COLO668 (cell line): Measurements from ENCODE around the gene C14orf119.

Experiments used
- DNase-seq: peaks from one replicate; lab custom pipeline; 2025; ENCODE audit not compliant: unreplicated experiment; lab: John Stamatoyannopoulos, UW

Gene C14orf119, protein sequence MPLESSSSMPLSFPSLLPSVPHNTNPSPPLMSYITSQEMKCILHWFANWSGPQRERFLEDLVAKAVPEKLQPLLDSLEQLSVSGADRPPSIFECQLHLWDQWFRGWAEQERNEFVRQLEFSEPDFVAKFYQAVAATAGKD

DNA sequence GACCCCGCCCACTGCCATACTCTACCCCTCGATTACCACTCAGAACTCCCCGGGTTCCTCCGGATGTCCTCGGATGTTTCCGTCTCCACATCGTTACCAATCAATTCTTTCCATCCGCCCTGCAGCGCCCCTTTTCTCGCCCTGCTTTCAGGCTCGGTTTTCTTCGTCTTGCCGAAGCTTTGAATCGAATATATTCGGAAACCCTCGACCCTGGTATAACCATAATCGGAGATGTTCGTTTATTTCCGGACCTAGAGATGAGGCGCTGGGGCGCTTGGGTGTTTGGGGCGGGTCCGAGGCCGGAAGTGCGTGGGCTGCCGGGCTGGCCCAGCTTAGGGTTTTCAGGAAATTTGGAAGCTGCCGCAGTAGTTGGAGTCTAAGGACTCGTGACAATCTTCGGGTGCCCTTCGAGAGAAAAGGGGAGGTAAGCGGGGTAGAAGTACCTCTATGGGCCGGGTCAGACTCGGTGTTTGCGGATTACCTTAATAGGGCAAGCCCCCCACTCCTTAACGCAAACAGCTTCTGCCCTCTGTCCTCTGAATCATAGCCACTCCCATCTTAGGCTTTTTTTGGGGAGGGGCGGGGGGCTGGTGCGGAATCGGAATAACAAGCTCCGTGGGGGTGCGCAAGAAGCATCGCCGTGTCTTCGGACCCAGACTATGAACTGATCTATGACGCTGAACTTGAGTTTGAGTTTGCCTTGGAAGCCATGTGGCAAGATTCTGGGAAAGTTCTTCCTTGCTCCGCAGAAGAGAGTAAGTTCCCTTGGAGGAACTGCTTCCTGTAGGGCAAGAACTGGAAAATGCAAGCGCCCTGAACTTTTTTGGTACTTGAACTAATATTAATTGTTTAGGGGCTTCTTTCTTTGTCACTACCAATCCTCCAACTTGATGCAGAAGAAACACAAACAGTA, at the start of gene C14orf119:
TSS of gene C14orf119 (plus strand) at position 310 of the 913 bp plus-strand sequence. CDS start 2,154 bp downstream, outside the sequence.
- DNase-seq: no peak

DNA sequence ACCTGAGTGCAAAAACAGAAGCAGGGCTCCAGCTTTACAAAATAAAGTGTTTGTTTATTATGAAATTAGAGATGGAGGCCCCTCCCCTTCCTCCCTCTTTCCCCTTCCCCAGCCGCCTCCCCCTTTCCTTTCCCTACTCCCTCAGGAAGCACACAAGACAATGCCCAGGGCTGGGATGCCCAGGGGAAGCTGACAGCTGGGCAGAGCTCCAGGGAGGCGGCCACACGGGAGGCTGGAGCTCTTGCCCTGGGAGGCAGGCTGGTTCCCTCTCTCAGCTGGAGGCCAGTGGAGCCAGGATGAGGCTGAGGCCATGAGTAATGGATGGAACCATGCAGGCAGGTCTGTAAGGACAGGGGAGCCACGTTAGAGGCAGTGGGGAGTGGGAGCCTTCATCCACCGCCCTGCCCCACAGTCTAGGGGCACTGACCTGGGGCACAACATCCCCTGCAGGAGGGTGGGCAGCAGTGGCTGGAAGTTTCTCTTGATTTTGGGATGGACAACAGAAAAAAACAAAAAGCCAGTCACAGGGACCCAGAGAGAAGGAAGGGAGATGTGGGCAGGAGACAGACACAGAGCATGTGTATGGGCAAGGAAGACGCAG, 48.2 kb upstream of the C14orf119 start:
- DNase-seq: no peak

DNA sequence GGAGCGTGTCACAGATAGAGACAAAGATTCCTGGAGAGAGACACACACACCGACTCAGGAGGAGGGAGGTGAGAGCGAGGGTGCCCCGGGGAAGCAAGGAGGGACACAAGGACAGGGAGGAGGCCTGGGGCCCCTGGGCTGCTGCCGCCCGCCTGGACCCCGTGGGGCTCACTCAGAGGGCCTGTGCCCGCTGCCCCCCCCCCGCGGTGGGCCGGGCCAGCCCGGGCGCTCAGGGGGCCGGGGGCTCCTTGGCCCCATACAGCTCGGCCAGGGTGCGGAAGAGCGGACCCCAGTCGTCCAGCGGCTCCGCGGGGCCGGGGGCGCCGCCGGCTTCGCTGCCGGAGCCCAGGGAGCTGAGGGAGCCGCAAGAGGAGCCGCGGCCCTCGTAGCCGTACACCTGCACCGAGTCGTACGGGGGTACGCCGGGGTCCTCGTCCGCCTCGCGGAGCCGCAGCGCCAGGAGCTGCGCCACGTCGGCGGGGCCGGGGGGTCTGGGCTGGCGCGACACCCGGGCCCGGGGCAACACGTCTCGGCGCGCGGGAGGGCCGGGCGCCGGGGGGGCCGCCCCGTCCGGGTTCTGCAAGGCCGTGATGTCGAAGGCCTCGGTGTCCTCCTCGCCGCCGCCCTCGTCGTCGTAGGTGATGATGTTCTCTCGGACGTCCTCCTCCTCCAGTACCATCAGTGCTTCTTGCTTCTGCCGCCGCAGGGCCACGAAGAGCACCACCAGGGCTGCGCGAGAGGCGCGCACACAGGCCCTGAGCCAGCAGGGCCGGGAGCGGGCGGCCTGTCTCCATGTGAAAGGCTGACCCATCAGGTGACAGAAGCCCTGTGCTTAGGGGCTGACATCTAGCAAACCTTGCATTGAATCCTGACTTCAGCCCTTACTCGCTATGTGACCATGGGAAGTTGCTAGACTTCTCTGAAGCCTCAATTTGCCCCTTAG, 47.3 kb upstream of the C14orf119 start:
- DNase-seq: no peak

DNA sequence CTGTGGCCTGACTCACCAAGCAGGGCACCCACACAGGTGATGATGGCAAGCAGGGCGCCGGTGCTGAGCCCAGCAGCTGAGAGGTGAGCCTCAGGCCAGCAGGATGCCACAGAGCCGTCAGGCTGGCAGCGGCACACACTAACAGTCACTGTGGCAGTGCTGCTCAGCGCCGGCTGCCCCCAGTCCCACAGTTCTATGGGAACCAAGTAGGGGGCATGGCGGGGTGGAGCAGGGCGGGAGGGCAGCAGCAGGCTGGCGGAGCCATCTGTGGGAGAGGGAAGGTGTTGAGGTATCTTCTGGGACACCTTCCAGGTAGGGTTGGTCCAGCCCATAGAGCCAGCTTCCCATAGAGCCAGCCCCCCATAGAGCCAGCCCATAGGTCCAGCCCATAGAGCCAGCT, 46.3 kb upstream of the C14orf119 start:
- no peak for DNase-seq

DNA sequence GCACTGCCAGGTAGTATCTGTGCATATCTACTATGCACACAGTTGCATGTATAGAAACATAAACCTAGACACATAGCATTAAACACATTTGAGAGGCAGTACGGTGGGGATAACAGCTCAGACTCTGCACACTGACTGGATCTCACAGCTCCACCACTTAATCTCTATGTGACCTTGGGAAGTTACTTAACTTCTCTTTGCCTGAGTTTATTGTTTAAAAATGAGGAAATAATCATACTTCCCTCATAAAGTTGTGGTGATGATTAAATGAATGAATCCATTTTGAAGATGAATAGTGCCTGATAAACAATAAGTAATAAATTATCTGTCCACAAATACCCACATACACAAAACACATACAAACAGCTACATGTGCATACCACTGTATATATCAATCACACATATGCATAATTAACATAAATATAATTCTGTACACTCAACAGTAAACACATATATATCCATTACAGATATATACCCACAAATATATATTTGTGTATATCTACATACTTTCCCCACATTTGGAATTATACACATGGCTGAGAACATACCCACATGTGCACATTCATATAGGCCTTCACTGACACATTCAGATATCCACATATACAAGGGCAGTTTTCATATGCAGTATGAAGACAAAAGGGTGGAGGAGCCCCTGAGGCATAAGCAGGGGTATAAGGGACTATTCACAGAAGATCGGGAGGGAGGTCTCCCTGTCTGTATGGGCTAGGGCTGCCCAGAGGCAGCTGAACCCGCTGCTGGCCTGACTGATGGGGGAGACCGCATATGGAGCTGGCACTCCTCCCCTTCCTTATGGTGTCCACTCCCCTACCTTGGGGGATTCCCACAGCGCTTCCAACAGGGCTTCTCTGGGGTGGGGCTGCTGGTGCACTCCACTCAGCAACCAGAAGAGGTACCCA, 43.9 kb upstream of the C14orf119 start:
- DNase-seq: no peak

DNA sequence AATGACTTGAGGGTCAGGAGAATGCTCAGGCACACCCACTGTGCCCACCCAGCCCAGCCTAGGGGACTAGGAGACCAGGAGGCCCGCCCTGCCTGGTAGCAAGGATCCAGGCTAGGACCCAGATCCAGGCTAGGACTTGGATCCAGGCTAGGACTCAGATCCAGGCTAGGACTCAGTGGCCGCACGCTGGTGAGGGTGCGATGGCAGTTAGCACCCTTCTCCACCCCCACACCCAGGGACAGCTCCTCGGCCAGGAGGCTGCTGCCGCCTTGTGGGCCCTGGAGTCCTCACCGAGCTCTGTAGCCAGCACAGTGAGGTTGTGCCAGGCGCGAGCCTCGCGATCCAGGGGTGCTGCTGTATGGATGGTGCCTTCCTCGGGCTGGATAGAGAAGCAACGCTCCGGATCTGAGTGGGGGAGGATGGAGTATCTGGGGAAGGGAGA, 43.1 kb upstream of the C14orf119 start:
- DNase-seq: no peak

DNA sequence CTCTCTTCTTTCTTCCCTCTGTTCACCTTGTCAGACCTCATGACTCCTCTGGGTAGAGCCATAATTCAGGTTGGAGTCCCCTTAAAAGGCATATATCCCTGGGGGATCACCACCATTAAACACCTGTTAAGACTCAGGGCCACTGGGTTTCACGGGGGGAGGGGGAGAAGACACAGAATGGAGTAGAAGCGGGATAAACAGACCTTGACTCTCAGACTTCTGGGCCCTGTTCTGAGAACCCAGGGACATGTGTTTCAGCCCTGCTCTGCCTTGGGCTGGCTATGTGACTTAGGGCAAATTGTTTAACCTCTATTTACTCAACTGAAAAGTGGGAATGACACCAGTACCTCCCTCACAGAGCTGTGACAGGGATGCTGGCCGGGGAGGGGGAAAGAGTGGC, 42.6 kb upstream of the C14orf119 start:
- DNase-seq: no peak

DNA sequence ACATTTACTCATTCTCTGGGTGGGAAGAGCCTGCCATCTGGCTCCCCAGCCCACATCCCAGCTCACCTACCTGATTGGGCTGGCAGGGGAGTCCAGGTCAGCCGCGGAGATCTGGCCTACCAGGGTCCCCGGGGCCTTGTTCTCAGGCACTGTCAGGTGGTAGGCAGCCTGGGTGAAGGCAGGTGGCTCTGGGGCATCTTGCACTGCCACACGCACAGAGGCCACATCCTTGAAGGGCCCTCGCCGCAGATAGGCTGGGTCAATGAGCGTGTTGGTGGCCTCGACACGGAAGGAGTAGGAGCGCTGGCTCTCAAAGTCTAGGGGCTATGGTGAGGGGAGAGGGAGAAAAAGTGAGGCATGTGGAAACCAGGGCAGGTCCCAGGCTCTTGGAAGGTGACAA, 41.9 kb upstream of the C14orf119 start:
- DNase-seq: no peak

DNA sequence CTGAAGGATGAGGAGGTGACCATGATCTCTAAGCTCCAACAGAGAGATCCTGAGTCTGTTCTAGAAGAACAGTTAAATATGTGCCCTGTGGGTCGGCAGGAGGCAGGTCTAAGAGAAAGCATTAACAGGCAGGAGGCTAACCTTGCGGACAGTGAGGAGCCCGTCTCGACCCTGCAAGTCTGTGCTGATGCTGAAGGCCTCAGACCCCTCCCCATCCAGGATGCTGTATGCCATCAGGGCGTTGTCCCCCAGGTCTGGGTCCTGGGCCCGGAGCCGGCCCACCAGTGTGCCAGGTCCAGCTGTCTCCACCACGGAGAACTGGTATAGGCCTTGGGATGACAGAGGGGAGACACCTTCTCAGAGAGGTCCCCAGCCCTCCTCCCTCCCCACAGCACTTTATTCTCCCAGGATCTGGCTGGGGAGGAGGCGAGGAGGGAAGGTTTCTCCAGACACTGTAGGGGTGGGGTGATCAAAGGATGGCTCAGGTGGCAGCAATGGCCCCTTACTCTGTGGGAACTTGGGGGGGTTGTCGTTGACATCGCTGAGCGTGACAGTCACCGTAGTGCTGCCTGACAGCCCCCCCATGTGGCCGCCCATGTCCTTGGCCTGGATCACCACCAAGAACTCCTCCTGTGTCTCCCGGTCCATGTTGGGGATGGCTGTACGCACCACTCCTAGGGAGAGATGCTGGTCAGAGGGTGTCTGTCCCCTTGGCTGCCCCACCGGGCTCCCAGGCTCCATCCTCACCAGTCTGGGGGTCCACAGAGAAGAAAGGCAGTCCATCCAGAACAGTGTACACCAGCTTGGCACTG, 41.1 kb upstream of the C14orf119 start:
- DNase-seq: no peak

DNA sequence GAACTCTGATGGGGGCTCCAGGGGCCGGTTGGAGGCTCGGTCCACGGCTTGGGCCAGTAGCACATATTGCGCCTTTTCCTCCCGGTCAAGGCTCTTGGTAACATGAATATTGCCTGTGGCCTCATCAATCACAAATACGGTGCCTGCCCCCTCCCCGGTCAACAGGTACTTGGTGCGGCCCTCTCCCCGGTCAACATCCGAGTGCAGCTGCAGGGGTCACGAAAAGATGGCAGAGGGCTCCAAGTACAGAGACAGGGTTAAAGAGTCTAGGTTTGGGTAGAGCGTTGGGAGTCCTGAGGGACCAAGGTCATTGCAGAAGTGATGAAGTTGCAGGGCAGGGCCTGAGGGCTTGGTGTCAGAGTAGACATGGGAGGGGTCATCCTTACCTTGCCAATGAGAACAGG, 40.2 kb upstream of the C14orf119 start:
- no peak for DNase-seq

DNA sequence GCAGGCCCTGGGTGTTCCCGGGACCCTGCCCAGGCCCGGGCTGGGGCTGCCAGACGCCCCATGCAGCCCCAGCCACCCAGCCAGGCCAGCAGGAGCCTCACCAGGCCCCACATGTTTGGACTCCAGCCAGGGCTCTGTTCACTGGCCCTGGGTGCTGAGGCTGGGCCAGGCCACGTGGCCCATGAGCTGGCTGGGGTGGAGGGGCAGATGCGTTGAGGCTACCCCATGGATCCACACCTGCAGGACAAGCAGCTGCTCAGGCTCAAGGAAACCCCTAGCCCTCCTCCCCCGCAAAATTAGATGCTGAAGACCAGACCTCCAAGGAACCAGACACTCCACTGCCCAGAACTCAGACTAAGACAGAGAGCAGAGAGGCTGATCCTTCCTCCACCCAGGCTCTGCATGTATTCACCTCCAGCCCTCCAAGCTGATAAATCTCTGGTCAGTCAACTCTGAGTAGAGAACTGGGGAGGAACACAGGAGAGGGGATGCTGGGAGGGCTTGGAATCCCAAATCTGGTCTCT, 39.6 kb upstream of the C14orf119 start:
- no peak for DNase-seq

DNA sequence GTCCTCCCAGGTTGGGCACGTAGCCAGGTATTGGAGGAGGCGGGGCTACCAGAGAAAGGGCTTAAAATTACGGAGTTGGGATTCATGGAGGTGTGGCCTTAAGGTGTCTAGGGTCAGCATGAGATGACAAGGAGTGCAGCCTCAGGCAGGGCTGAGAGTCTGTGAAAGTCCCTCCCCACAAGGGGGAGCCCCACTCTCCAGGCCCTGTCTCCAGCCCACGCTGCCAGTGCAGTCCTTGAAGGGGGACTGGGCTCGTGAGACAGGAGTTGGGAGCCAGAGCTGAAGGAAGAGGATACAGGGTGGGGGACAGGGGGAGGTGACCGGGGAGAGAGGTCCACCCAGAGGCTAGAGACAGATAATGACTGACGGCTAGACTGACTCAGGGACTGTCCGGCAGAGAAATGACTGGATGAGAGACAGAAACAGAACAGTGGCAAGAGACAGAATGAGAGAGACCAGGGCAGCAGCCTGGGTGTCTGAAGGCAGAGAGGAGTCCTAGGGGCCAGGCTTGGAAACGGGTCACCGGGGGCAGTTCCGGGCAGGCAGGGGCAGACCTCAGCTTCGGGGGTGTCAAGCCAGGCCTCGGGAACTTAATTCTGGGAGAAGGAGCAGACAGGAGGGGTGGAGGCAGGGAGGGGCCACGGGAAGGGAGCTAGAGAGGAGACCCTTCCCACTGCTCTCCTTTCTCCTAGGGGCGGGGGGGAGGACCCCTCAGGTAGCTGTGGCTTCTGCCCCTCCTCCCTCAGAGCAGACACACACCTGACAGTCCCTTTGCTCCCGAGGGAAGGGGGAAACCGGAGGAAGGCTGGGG, 39.0 kb upstream of the C14orf119 start:
- no peak for DNase-seq

DNA sequence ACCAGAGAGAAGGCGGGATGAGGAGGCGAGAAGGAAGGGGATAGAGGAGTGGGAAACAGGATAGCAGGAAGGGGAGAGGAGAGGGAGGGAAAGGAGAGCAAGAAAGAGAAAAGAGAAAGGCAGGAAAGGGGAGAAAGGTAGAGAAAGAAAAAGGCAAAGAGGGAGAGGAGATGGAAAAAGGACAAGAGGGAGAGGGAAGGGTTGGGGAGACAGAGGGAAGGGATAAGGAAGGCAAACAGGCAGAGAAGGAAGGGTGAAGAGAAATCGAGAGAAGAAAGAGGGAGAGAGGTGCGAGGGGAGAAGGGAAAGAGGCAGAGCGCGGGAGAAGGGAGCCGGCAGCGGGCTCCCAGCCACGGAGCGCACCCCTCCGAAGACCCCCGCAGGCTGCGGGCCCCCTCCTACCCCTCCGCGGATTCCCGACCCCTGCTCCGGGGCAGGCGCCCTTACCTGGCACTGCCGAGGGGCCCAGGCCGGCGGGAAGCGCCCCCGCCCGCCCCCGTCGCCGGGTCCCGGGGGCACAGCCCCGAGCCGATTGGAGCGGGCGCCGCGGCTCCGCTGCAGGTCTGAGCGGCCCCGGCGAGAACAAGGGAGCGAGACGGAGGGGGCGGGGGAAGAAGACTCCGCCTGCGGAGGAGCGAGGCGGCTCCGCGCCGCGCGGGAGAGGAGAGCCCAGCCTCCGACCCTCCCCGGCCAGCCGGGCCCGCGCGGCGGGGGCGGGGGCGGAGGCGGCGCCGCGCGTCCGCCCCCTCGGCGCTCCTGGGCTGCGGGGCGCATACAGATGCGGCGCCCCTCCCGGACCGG, 38.1 kb upstream of the C14orf119 start, which contains the start of gene CDH24:
TSS of gene CDH24 (minus strand) at position 565 of the 801 bp plus-strand sequence. CDS start 1,787 bp downstream, outside the sequence.
- DNase-seq: no peak

DNA sequence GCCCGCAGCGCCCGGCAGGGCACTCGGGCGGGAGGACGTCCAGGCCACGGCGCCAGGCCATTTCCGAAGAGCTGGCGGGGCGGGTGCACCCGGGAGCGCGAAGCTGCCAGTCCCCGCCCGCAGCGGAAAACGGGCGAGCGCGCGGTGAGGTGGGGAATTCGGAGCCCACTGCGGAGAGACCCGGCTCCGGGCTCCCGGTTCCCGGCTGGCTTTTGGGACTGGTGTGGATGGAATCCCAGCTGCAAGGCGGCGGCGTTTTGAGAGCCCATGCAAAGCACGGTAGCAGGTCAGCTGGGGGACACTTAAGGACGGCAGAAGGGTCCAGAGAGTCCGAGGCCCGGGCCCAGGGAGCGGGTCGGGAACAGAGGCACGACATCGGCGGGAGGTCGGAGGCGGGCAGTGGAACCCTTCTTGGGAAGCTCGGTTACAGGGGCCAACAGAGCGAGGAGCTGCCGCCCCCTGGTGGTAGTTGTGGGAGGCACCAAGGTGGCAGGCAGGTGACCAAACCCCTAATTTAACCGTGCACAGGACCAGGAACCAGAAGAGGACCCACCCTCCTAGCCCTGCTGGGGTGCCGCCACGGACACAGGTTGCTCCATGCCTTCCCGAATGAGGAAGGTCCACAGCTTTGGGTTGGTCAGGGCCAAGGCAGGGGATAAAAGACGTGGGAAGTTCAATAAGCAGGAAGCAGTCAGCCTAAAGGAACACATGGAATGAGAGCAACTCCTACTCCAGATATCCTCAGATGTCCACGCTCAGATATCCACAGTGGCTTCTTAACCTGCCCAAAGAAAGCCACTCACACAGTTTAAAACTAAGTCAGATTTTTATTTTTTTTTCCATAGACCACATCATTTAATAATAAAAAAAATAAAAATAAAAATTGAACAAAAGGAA, 37.3 kb upstream of the C14orf119 start:
- no peak for DNase-seq

DNA sequence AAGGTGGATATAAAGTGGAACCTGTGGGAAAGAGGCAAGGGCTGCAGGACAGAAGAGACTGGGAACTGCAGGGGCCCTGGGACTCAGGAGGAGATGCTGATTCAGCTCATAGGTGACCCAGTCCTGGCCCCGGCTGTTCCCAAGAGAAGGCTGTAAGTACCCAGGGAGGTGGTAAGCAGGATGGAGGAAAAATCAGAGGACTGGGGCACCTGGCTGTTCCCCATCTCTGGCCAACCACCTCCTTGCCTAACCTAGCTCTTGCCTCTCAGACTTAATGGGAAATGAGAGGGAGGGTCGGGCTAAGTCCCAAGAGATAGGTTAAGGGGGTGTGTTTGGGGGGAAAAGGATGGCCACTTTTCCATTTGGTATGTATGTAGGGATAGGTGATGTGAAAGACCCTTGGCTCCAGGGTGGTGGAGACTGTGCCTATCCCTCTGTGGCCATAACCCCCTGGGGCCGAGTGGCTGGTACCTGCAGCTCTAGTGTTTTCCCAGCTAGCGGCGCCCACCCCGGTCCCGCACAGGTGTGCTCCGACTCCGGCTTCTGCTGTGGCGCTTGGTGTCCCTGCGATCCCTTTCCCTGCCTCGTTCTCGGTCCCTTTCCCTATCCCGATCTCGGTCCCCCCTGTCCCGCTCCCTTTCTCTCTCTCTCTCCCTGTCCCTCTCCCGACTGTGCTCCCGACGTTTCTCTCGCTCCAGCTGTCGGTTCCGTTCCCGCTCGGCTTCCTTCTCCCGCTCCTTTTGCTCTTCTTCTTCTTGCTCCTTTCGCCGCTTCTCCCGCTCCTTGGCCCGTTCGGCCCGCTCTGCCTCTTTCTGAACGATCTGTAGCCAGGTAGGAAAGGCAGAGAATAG, 36.4 kb upstream of the C14orf119 start:
- no peak for DNase-seq
